NCI-H1105 treated with DMSO at 0.1 percent for 48 hours (cell line): Measurements from ENCODE around the gene ZNF787.

Experiments used
- DNase-seq: peaks from one replicate; lab custom pipeline; 2025; lab: John Stamatoyannopoulos, UW

Gene ZNF787

DNA sequence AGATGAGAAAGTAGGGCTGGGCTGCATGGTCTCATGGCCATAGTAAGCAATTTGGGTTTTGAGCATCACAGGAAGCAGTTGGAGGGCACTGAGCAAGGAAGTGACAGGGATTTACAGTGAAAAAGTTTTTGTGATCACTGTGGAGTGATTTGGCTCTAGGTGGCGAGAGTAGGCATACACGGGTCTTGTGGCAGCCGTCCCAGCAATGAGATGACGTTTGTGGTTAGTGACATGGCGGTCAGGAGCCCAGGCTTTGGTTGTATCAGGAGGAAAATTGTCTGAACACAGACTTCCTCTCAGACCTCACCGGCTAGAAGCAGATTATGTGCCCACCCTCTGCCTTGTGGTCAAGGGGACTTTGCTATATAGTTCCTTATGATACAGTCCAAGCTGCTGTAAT, 23.3 kb upstream of the ZNF787 start:
- DNase-seq, result no peak

DNA sequence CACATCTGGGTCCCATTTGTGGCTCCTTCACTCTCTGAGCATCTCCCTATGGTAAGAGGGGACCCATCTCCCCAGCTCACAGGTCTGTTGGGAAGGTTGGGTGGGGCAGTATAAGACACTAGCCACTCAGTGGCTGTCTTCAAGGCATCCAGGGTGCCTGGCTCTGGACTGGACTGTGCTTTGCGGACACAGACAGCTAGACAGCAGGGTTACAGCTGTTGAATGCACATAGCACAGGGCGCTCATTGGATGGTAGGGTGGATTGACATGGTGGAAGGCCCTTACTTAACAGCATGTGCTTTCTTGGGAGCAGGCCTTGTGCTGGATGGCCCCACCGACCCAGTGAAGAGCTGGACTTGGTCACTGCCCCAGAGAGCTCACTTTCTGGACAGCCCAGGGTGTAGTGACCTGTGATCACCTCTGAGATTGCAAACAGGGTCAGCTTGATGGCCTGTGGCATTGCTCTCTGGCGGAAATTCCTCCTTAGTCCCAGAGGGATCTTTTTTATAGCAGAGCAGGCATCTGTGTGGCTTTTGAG, 21.9 kb upstream of the ZNF787 start:
- DNase-seq, result no peak

DNA sequence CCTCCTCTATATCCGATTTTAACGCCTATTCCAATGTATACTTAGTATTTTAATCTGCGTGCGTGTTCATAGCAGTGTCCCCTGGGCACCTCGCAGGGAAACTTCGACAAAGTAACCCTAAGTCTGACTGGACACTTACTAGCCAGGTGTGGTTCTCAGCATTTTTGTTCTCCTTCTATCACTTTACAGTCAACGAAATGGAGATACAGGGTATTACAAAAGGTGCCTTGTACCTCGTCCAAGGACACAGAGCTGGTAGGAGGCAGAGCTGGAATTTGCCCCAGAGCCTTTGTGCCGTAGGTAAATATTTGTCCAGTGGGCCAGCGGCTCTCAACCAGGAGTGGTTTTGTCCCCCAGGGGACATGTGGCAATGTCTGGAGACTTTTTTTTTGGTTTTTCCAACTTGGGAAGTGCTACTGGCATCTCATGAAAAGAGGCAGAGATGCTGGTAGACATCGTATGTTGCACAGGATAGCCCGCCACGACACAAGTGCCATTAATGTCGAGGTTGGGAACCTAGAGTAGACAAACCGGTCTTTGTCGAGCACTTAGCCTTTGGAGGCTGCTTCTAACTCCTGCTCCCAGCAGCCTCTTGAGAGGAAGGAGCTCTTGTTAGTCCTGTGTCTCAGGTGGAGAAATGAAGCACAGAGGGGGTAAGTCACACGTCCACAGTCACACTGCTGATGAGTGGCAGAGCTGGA, 21.1 kb upstream of the ZNF787 start:
- no peak for DNase-seq

DNA sequence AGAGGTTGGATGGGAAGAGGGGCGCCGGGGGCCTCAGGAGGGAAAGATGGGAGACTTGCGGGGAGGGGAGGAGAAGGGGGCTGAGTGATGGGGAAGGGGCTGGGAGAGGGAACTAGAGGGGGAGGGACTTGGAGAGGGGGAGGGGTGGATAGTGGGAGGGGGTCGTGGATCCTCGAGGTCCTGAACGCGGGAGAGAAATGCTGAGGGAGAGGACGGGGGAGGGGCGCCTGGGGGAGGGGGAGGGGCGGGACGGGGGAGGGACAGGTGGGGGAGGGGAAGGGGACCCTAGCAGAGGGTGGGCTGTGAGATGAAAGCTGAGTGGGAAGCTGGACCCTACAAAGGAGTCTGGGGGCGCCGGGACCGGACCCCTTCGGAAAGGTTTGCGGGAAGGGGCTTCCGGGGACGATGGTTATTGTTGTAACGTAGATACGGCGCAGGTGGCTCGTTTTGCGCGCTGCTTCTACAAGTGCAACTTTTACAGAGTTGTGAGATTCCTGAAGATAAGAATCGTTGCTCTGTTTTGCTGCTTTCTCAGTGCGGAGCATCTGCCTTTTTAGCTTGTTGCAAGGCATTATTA, 20.4 kb upstream of the ZNF787 start:
- no peak for DNase-seq

DNA sequence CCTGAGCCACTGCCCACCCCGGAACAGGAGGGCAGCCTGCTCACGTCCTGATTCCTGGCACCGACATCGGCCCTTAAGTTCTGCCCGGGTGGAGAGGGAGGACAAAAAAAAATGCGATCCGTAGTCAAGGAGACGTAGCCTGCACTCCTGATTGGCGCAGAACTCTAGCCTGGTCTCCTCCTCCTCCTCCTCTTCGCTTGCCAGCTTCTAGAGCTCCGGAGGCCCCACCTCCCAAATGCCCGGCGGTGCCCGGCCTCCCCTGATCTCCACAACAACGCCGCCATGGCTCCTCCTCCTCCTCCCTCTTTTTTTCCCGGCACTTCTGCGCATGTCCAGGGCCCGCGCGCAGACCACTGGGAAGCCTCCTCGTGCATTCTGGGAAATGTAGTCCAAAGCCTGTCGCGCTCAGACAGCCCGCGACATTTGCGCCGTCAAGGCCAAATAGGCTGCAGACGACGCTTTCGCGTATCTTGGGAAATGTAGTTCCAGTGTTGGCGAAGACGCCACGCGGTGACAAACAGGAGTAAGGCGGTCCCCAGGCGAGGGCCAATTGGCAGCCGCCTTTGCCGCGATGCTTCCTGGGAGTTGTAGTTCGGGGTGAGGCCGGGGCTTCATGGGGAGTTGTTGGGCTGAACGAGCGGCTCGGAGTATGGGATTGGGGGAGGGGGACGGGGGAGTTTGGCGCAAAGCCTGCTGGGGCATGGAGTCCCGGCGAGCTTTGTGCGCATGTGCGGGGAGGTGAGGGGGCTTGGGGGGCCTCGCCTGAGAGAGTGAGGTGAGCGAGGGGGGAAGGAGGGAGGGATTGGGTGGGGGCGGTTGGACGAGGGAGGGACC, 19.7 kb upstream of the ZNF787 start, which contains the start of gene ZNF444:
TSS of gene ZNF444 (plus strand) at position 705 of the 834 bp plus-strand sequence. CDS start 5,625 bp downstream, outside the sequence.
- peak; percentile 100 for DNase-seq

DNA sequence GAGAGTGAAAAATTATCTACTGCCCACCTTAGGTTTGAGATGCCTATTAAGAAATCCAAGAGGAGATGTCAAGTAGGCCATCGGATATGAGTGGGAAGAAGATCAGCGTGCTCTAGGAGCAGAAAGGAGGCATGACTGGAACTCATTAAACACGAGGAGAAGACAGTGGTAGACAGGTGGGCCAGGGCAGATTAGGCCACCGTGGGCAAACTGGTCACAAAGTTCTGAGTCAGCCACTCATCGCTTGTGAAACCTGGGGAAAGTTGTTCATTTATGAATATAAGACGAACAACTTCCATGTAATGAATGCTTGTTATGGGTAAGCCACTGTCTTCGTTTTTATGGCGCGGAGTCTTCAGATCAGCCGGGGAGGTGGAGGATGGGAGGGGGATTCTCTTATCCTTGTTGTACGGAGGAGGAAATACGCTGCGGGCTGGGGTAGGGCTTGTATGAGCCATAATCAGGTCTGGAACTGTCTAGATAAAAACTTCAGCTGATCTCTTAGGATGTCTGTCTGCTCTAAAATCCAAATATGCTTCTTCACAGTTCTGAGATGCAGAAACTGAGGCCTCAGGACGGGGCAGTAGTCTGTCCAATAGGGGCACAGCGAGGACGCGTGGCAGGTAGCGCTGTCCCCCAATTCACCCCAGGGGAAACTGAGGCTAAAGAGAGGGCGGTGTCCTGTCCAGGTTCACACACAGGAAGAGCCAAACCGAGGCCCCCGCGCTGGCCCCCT, 18.9 kb upstream of the ZNF787 start:
- no peak for DNase-seq

DNA sequence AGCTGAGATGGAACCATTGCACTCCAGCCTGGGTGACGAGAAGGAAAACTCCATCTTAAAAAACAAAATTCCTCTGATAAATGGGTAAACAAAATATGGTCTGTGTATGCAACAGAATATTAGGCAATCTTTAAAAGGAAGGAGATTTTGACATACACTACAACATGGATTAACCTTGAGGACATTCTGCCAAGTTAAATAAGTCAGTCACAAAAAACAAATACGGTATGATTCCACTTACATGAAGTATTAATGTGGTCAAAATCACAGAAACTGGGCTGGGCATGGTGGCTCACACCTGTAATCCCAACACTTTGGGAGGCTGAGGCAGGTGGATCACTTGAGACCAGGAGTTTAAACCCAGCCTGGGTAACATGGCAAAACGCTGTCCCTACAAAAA, 17.0 kb upstream of the ZNF787 start:
- DNase-seq, result no peak

DNA sequence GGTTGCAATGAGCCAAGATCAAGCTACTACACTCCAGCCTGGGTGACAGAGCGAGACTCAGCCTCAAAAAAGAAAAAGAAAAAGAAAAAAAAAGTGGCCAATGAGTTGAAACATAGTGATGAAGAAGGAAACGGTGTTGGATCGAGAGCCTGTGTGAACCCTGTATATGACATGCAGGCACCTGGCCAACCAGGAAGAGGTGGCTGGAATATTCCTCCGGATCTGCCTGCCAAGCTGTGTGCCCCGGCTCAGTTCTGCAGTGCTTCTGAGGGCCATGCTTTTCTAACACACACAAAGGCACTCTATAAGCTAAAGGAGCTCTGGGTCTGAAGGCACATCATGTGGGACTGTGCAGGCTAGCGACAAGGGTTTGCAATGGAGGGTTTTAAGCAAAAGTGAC, 16.3 kb upstream of the ZNF787 start:
- DNase-seq, result no peak

DNA sequence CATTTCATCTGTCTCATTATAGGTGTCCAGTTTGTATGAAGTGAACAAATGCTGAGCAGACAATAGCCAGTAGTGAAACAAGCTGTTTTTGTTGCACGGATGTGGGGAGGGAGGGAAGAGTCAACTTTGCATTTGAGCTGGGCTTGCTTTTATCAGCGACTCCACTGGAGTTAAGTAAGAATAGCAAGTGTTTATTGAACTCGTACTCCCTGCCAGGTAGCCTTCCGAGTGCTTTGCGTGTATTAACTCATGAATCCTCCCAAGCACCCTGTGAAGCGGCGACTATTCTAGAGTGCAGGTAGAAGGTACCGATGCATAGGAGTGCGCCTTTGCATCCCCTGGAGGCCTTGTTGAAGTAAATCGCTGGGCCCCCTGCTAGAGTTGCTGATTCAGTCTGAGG, 15.3 kb upstream of the ZNF787 start:
- no peak for DNase-seq

DNA sequence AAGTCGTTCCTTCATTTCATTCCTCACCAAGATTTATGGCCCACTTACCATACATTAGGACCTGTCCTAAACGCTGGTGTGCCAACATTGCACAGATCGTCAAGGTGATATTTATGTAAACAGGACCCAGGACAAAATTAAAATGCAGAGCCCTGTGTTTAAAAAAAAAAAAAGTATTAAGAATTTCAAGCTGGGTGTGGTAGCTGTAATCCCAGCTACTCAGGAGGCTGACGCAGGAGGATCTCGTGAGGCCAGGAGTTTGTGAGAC, 13.5 kb upstream of the ZNF787 start:
- no peak for DNase-seq

DNA sequence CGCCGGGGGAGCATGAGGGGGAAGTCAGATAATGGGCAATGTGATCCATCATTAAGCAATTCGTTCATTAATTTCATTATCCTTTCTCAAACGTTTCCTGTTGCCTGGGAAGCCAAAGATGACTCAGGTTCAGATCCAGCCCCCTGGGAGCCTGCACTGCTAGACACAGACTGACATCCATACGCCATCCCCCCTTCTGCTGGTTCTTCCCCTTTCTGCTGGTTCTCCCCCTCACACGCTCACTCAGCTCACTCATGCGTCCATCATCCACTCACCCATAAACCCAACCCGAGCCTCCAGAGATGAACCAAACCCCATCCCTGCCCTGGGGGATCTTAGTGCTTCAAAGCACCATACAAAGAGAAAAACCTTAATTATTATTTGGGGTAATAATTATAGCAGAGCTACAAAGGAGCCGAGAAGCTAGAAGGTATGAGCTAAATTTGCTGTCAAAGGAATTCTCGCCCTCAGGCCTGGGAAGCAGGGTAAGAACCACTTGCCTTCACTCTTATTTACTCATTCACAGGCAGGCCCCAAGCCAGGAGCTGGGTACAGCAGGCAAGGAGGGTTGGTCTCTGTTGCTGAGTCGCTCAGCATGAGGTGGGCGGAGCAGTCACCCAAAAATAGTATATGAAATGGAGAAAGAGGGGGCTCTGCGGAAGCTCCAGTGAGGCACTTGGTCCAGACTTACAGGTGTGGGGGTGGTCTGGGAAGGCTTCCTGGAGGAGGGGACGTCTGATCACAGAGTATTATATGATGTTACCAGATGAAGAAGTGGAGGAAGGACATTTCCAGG, 13.0 kb upstream of the ZNF787 start:
- DNase-seq, result no peak

DNA sequence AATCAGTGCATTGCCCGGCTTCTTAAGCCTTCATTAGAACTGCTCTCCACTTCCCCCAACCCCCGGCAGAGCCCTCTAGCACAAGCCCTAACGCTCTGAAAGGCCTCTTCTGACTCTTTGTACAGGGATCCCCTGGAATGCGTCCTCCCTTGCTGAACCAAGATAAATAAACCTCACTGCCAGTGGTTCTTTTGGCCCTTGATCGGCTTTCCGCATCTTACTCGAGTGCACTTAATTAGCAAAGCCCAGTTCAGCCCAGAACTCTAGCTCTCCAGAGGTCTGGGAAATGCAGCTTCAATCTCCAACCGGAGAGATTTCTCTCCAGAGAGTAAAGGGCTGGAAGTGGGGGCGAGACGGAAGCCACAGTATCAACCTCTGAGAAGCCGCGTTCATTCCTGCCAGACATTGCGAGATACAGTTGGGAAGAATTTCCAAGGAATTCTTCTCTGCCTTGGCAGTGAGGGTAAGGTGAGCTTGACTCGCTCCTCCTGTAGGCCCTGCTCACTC, 11.3 kb upstream of the ZNF787 start:
- no peak for DNase-seq

DNA sequence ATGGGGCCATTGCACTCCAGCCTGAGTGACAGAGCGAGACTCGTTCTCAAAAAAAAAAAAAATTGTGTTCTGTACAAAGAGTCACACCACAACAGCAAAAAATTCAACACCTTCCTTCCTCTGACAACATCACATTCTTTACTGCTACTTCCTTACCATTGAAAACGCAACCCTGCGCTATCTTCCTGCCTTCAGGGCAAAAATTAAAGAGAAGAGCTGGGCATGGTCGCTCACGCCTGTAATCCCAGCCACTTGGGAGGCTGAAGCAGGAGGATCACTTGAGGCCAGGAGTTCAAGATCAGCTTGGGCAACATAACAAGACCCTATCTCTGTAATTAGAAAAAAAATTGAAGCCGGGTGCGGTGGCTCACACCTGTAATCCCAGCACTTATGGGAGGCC, 10.6 kb upstream of the ZNF787 start:
- no peak for DNase-seq

DNA sequence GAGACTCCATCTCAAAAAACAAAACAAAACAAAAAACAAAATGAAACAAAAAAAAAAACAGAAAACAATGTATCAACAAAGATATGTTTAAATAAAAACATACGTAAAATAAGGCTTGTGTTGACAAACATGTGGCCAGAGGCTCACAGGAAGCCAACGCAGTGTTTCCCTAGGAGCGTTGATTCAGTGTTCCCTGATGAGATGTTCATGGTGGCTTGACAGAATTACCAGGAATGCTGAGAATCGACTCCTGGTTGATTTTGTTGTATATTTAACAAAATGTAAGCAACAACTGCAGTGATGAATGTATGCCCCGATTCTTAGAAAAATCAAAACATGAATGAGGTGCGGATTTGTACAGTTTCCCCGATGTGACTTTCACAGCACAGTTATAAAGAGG, 8.9 kb upstream of the ZNF787 start:
- no peak for DNase-seq

DNA sequence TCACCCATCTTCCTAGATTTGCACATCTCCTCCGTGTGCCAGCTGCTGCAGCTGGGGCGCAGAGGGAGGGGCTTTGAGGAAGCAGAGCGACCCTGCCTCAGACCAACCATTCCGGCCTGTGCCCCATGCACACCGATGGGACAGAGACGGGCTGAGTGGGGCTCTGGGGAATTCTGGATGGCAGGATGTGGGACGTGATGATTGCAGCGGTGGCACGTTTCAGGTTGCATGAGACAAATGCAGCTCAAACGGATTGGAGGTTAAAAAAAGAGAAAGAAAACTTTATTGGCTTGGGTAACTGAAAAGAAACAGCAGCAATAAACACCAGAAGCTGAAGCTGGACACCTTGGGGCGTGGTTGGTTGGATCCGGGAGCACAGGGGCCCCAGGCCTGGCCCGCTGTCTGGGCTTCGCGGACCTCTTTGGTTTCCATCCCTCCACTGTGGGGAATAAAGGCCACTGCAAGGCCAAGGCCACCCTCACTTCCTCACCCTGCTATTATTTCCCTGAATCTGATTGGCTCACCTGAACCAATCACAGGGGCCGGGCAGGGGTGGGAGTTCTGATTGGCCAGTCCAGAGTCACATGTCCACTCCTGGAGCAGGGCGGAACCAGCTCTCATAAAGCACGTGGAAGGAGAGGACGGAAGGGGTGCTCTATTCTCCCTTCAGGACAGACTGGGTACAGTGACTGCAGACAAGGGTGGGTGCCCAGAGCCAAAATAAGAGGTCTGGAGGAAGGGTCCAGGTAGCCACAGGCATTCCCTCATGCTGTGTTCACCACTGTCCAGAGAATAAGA, 6.1 kb upstream of the ZNF787 start:
- DNase-seq, result no peak

DNA sequence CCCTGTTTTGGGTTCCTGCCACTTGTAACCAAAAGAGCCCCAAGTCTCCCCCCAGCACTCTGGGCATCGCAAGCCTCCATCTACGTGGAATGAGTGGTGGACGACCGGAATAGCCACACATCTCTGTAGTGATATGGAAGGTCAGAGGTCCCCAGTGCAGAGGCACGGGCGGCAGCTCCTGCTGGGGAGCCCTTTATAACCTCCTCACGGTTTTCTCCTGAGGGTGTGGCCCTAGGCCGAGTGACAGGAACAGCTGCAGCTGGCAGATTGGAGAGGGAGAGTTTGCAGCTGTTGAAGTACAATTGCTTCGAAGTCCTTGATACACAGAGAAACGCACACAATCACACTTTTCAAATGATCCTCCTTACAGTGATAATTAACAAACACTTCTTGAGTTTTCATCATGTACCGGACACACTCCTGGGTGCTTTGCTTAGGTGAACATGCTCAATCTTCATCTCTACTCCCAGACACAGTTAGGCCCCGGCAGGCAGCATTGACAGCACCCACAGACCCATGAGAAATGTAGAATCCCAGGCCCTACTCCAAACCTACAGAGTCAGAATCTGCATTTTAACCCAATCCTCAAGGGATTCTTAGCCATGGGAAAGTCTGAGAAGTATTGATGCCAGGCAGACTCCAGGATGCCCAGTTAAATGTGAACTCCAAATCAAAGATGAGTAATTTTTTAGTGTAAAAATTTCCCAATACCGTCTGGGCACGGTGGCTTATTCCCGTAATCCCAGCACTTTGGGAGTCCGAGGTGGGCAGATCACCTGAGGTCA, 4.9 kb upstream of the ZNF787 start:
- DNase-seq, result no peak

DNA sequence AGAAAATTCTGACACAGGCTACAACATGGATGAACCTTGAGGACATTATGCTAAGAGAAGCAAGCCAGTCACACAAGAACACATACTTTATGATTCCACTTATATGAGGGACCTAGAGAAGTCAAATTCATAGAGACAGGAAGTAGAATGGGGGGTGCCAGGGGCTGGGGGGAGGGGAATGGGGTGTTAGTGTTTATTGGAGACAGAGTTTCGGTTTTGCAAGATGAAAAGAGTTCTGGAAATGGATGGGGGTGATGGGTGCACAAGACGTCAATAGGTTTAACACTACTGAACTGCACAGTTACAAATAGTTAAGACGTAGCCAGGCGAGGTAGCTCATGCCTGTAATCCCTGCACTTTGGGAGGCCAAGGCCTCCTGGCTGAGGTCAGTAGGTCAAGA, 3.5 kb upstream of the ZNF787 start:
- DNase-seq, result no peak

DNA sequence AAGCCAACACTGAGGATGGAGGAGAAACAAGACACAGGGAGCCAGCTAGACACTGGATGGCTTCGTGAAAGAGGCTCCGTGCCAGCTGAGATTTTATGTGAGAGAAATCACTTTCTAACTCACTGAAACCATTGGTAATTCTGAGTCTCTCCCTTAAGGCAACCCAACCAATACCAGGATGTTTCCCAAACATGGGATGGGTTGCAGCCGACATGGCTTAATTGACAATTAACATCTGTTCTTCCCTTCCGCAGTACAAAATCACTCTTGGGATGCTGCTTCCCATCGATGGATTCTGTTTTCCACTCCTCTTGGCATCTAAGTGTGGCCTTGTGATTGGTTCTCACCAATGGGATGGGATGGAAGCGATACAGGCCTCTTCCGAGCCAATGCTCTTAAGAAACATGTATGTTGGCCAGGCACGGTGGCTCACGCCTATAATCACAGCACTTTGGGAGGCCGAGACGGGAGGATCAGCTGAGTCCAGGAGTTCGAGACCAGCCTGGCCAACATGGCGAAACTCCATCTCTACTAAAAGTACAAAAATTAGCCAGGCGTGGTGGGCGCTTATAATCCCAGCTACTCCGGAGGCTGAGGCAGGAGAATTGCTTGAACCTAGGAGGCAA, 2.3 kb upstream of the ZNF787 start:
- DNase-seq, result no peak
